ENCODE measurements around the gene IL32. TPM values are rescaled to one million over a fixed set of nuclear protein-coding genes. Genes with fewer than 3 reads are reported as not detected.
"Not testable (repeated sequence)": the region's sequence is repeated elsewhere in the genome, so short reads cannot be mapped to it uniquely, and the experiment has no call there.

The IL32 gene
- total and polyA plus RNA-seq, 2 donors (not counting 1 experiment from before 2014, with no cell fraction given): 2.0 to 2.3 TPM

- ChIA-PET POLR2A (no interaction called here), CTCF (interaction anchor here (1.1 kb wide), 1 partner anchor 11 kb away, joined by 3 read pairs; no protein-coding TSS in a partner anchor)
- Mint-ChIP-seq H3K4me3 (no peak overlapping the region), H3K27me3 (no peaks in the 10 kb centered on the region), H3K9me3 (ENCODE audit: insufficient read depth) (no peaks in the 10 kb centered on the region), H3K4me1 (peaks cover 35% of the 10 kb centered on the region), H3K27ac (no peak overlapping the region)
- H3K9me3 ChIP-seq (ENCODE audit: control extremely low read depth in 1 of 3, control insufficient read depth in 2 of 3, insufficient read depth in 1 of 3, low read length in 2 of 3): no peaks in the 10 kb centered on the region
- H3K9ac ChIP-seq (ENCODE audit: low read length): no peak overlapping the region
- no peaks in the 10 kb centered on the region for H3K36me3 ChIP-seq (replicated peaks in 1 of 2; ENCODE audit: control extremely low read depth in 1 of 2, control insufficient read depth in 1 of 2, extremely low read depth in 1 of 2, insufficient read depth in 2 of 2, low read length in 1 of 2)
- H3K79me2 ChIP-seq (ENCODE audit: control insufficient read depth, insufficient read depth, low read length): no peaks in the 10 kb centered on the region
- H3K27me3 ChIP-seq (replicated peaks in 1 of 4; ENCODE audit: control extremely low read depth in 1 of 4, control insufficient read depth in 3 of 4, insufficient read depth in 4 of 4, low read length in 3 of 4): no peaks in the 10 kb centered on the region
- no peaks in the 10 kb centered on the region for H4K20me1 ChIP-seq (ENCODE audit: control insufficient read depth, insufficient read depth, low read length, poor library complexity, severe bottlenecking)
- no peak overlapping the region for H3K27ac ChIP-seq (ENCODE audit: low read length in 2 of 2)
- no peak for ATAC-seq (ENCODE audit: low read depth)
- intact Hi-C loops (cut with micrococcal nuclease): no loop called here
- H3K4me2 ChIP-seq (replicated peaks; ENCODE audit: low read depth, low read length, poor library complexity, severe bottlenecking): no peak overlapping the region
- DNase-seq: no peak
- no peak for TF ChIP-seq CTCF (IDR thresholded peaks at IDR 0.05)
- no peak for TF ChIP-seq EZH2 (IDR thresholded peaks at IDR 0.05; ENCODE audit: borderline replicate concordance, insufficient read depth, low read depth, low read length, poor library complexity, severe bottlenecking)
- 96% methylated on average over 8 of the region's 9 CpGs for WGBS (ENCODE audit: insufficient coverage)
- H2AFZ ChIP-seq (ENCODE audit: insufficient read depth, low read depth, low read length, poor library complexity, severe bottlenecking): no peak overlapping the region
- H3K4me1 ChIP-seq (ENCODE audit: control insufficient read depth in 2 of 2, insufficient read depth in 2 of 2, low read length in 2 of 2): peaks cover 24 to 29% of the 10 kb centered on the region in 2 donors
- H3K4me3 ChIP-seq (ENCODE audit: control extremely low read depth in 1 of 5, extremely low read depth in 1 of 5, insufficient read depth in 1 of 5, low read depth in 2 of 5, low read length in 4 of 5): no peak overlapping the region
Measured at GRCh38 chr16:3070608-3071111, 5.2 kb downstream of the IL32 start.

- Mint-ChIP-seq H3K4me1 (peaks cover 43% of the 10 kb centered on the region), H3K4me3 (no peak overlapping the region), H3K9me3 (ENCODE audit: insufficient read depth) (no peaks in the 10 kb centered on the region), H3K27me3 (no peaks in the 10 kb centered on the region), H3K27ac (peak overlapping the region; percentile 16)
- no peak for DNase-seq
- CTCF ChIA-PET: no interaction called here
- Histone ChIP-seq H2AFZ (ENCODE audit: insufficient read depth, low read depth, low read length, poor library complexity, severe bottlenecking) (no peak overlapping the region), H3K27ac (ENCODE audit: low read length in 2 of 2) (no peak overlapping the region), H3K4me3 (ENCODE audit: control extremely low read depth in 1 of 5, extremely low read depth in 1 of 5, insufficient read depth in 1 of 5, low read depth in 2 of 5, low read length in 4 of 5) (no peak overlapping the region), H3K79me2 (ENCODE audit: control insufficient read depth, insufficient read depth, low read length) (peaks cover 3% of the 10 kb centered on the region), H3K4me2 (replicated peaks; ENCODE audit: low read depth, low read length, poor library complexity, severe bottlenecking) (no peak overlapping the region), H3K27me3 (replicated peaks in 1 of 4; ENCODE audit: control extremely low read depth in 1 of 4, control insufficient read depth in 3 of 4, insufficient read depth in 4 of 4, low read length in 3 of 4) (no peaks in the 10 kb centered on the region), H3K9ac (ENCODE audit: low read length) (no peak overlapping the region), H3K36me3 (replicated peaks in 1 of 2; ENCODE audit: control extremely low read depth in 1 of 2, control insufficient read depth in 1 of 2, extremely low read depth in 1 of 2, insufficient read depth in 2 of 2, low read length in 1 of 2) (no peaks in the 10 kb centered on the region), H4K20me1 (ENCODE audit: control insufficient read depth, insufficient read depth, low read length, poor library complexity, severe bottlenecking) (no peaks in the 10 kb centered on the region), H3K4me1 (ENCODE audit: control insufficient read depth in 2 of 2, insufficient read depth in 2 of 2, low read length in 2 of 2) (peaks cover 34 to 39% of the 10 kb centered on the region in 2 donors), H3K9me3 (ENCODE audit: control extremely low read depth in 1 of 3, control insufficient read depth in 2 of 3, insufficient read depth in 1 of 3, low read length in 2 of 3) (peaks cover 0 to 8% (median 0%) of the 10 kb centered on the region in 3 donors)
- intact Hi-C loops (cut with micrococcal nuclease): no loop called here
- 99% methylated on average over 6 of the region's 7 CpGs for WGBS (ENCODE audit: insufficient coverage)
- TF ChIP-seq CTCF (IDR thresholded peaks at IDR 0.05) (no peak), EZH2 (IDR thresholded peaks at IDR 0.05; ENCODE audit: borderline replicate concordance, insufficient read depth, low read depth, low read length, poor library complexity, severe bottlenecking) (no peak)
- ATAC-seq (ENCODE audit: low read depth): no peak
- POLR2A ChIA-PET: no interaction called here
Measured at GRCh38 chr16:3071655-3072054, 6.2 kb downstream of the IL32 start.

- POLR2A ChIA-PET; H3K36me3 ChIP-seq (replicated peaks in 1 of 2; ENCODE audit: control extremely low read depth in 1 of 2, control insufficient read depth in 1 of 2, extremely low read depth in 1 of 2, insufficient read depth in 2 of 2, low read length in 1 of 2); H3K4me3 Mint-ChIP-seq; H2AFZ ChIP-seq (ENCODE audit: insufficient read depth, low read depth, low read length, poor library complexity, severe bottlenecking); H3K4me2 ChIP-seq (replicated peaks; ENCODE audit: low read depth, low read length, poor library complexity, severe bottlenecking); H3K79me2 ChIP-seq (ENCODE audit: control insufficient read depth, insufficient read depth, low read length); intact Hi-C loops (cut with micrococcal nuclease); H3K4me3 ChIP-seq (ENCODE audit: control extremely low read depth in 1 of 5, extremely low read depth in 1 of 5, insufficient read depth in 1 of 5, low read depth in 2 of 5, low read length in 4 of 5); H3K9ac ChIP-seq (ENCODE audit: low read length); DNase-seq; H4K20me1 ChIP-seq (ENCODE audit: control insufficient read depth, insufficient read depth, low read length, poor library complexity, severe bottlenecking); H3K27me3 ChIP-seq (replicated peaks in 1 of 4; ENCODE audit: control extremely low read depth in 1 of 4, control insufficient read depth in 3 of 4, insufficient read depth in 4 of 4, low read length in 3 of 4); H3K27me3 Mint-ChIP-seq; H3K27ac Mint-ChIP-seq; H3K9me3 Mint-ChIP-seq (ENCODE audit: insufficient read depth); ATAC-seq (ENCODE audit: low read depth); H3K27ac ChIP-seq (ENCODE audit: low read length in 2 of 2); CTCF ChIA-PET: not testable (repeated sequence)
- Histone ChIP-seq H3K4me1 (ENCODE audit: control insufficient read depth in 2 of 2, insufficient read depth in 2 of 2, low read length in 2 of 2) (peaks cover 39 to 44% of the 10 kb centered on the region in 2 donors), H3K9me3 (ENCODE audit: control extremely low read depth in 1 of 3, control insufficient read depth in 2 of 3, insufficient read depth in 1 of 3, low read length in 2 of 3) (peaks cover 0 to 13% (median 2%) of the 10 kb centered on the region in 3 donors)
- H3K4me1 Mint-ChIP-seq: peaks cover 48% of the 10 kb centered on the region
- no CpG with 5 or more reads among the region's 4 CpGs for WGBS (ENCODE audit: insufficient coverage)
Measured at GRCh38 chr16:3072148-3072547, 6.7 kb downstream of the IL32 start.
